ENCODE results near the gene NKX2-8.

Gene NKX2-8

GRCh38 chr14:36619131-36619530, 36.7 kb upstream of the NKX2-8 start:
- no peak for TF ChIP-seq CTCF (IDR thresholded peaks at IDR 0.05; ENCODE audit: control extremely low read depth, extremely low read depth, low read depth, missing control alignments)
- ChIA-PET CTCF (interaction anchor here (1.1 kb wide), 1 partner anchor 10 kb away, joined by 6 read pairs; no protein-coding TSS in a partner anchor), POLR2A (no interaction called here)
- DNase-seq (ENCODE audit: extremely low spot score), result no peak

GRCh38 chr14:36618641-36619040, 36.2 kb upstream of the NKX2-8 start:
- POLR2A ChIA-PET, result no interaction called here
- no peak for TF ChIP-seq CTCF (IDR thresholded peaks at IDR 0.05; ENCODE audit: control extremely low read depth, extremely low read depth, low read depth, missing control alignments)

GRCh38 chr14:36617824-36618223, 35.4 kb upstream of the NKX2-8 start:
- ChIA-PET POLR2A (no interaction called here), CTCF (interaction anchor here (1.1 to 1.4 kb wide), 2 partner anchors 9 to 19 kb away, joined by 3 read pairs; no protein-coding TSS in a partner anchor)
- no peak for DNase-seq (ENCODE audit: extremely low spot score)
- TF ChIP-seq CTCF (IDR thresholded peaks at IDR 0.05; ENCODE audit: control extremely low read depth, extremely low read depth, low read depth, missing control alignments), result no peak

More at GRCh38 chr14:36618641-36619040, 36.2 kb upstream of the NKX2-8 start:
- CTCF ChIA-PET, result interaction anchor here (1.1 kb wide), 2 partner anchors 8 to 10 kb away, joined by 3 to 6 read pairs; no protein-coding TSS in a partner anchor
- DNase-seq (ENCODE audit: extremely low spot score), result no peak

- no peak for DNase-seq (ENCODE audit: extremely low spot score)
- TF ChIP-seq CTCF (IDR thresholded peaks at IDR 0.05; ENCODE audit: control extremely low read depth, extremely low read depth, low read depth, missing control alignments), result no peak
- CTCF ChIA-PET, result interaction anchor here (1.0 to 4.2 kb wide), 8 partner anchors 10 to 536 kb away, joined by 3 to 45 read pairs (median 11); no protein-coding TSS in a partner anchor
- POLR2A ChIA-PET, result no interaction called here
Measured at GRCh38 chr14:36605506-36605857, 23.1 kb upstream of the NKX2-8 start.

GRCh38 chr14:36604757-36605505, 22.5 kb upstream of the NKX2-8 start:
- ChIA-PET POLR2A (no interaction called here), CTCF (interaction anchor here (0.6 to 4.2 kb wide), 13 partner anchors 9 to 722 kb away, joined by 3 to 45 read pairs (median 3); no protein-coding TSS in a partner anchor)
- TF ChIP-seq CTCF (IDR thresholded peaks at IDR 0.05; ENCODE audit: control extremely low read depth, extremely low read depth, low read depth, missing control alignments), result peak; percentile 76
- peak; percentile 54 for DNase-seq (ENCODE audit: extremely low spot score)

- no peak for TF ChIP-seq CTCF (IDR thresholded peaks at IDR 0.05; ENCODE audit: control extremely low read depth, extremely low read depth, low read depth, missing control alignments)
- POLR2A ChIA-PET, result no interaction called here
- CTCF ChIA-PET, result no interaction called here
- DNase-seq (ENCODE audit: extremely low spot score), result no peak
Measured at GRCh38 chr14:36600431-36600830, 18.0 kb upstream of the NKX2-8 start.

Data from GM10248 (cell line).